Peyer's patch (tissue), 4 donors: ENCODE measurements around the gene ZNF184. TPM values are rescaled to one million over a fixed set of nuclear protein-coding genes. Genes with fewer than 3 reads are reported as not detected.

Source experiments
- DNase-seq, 3 donors: peaks; one replicate each; pipeline ENCODE4 v3.0.0-alpha.2; 2017 to 2019
- H3K27ac ChIP-seq, 4 donors: fragments of 200-600 bp; sonication (generic); one replicate each; pipeline ENCODE4 v1.5.1; 2016 to 2019
- H3K27me3 ChIP-seq, 2 donors: fragments of 200-600 bp; sonication (generic); one replicate each; pipeline ENCODE4 v1.5.1; 2019
- H3K36me3 ChIP-seq, 3 donors: fragments of 200-600 bp; sonication (generic); one replicate each; pipeline ENCODE4 v1.5.1; 2016 to 2019
- H3K4me1 ChIP-seq, 4 donors: fragments of 200-600 bp; sonication (generic); one replicate each; pipeline ENCODE4 v1.5.1; 2016 to 2019
- H3K4me3 ChIP-seq, 4 donors: fragments of 200-600 bp; sonication (generic); 1 replicate in 3 of 4; 2 replicates in 1 of 4; pipeline ENCODE4 v1.5.1; 2016 to 2019; ENCODE audit warnings: mild to moderate bottlenecking in 1 of 4
- H3K9me3 ChIP-seq, 4 donors: fragments of 200-600 bp; sonication (generic); one replicate each; pipeline ENCODE4 v1.5.1; 2016 to 2019; ENCODE audit warnings: mild to moderate bottlenecking in 1 of 4
- CTCF ChIP-seq, 6 experiments: fragments of 450-650 bp in 4 of 6; fragments of 200-600 bp in 2 of 6; sonication (generic) in 1 of 6; IDR thresholded peaks; one replicate each; pipeline ENCODE4 v1.5.1; 2017 to 2019; ENCODE audit warnings: antibody characterized with exemption in 6 of 6, mild to moderate bottlenecking in 3 of 6, moderate library complexity in 1 of 6
- POLR2A ChIP-seq, 2 donors: fragments of 450-650 bp; IDR thresholded peaks; one replicate each; pipeline ENCODE4 v1.5.1; 2017; ENCODE audit warnings: antibody characterized with exemption in 2 of 2, mild to moderate bottlenecking in 2 of 2, moderate library complexity in 2 of 2
- small RNA-seq, 2 donors: library from RNA; depleted of rRNA; stranded (forward); fragments of <200 nt; gene quantifications; one replicate each; pipeline ENCODE3, GENCODE V24; 2016
- total RNA-seq, 4 donors: library from RNA; depleted of rRNA; stranded (reverse); fragments of >200 nt; gene quantifications; one replicate each; pipeline ENCODE4 v1.1.0, GENCODE V29; 2016

ZNF184 gene
- total RNA-seq, 4 donors from 2014 or later = 4.9 to 6.8 (median 5.8) TPM

GRCh38 chr6:27414996-27415395, 57.9 kb downstream of the ZNF184 start:
- Histone ChIP-seq H3K4me3 (no peak overlapping the region), H3K36me3 (no peaks in the 10 kb centered on the region), H3K27me3 (no peaks in the 10 kb centered on the region), H3K4me1 (no peaks in the 10 kb centered on the region), H3K9me3 (no peaks in the 10 kb centered on the region), H3K27ac (no peak overlapping the region)
- no peak for DNase-seq
- TF ChIP-seq CTCF (IDR thresholded peaks at IDR 0.05) (no peak), POLR2A (IDR thresholded peaks at IDR 0.05) (no peak)

GRCh38 chr6:27414300-27414699, 58.6 kb downstream of the ZNF184 start:
- TF ChIP-seq CTCF (IDR thresholded peaks at IDR 0.05) (no peak), POLR2A (IDR thresholded peaks at IDR 0.05) (no peak)
- no peaks in the 10 kb centered on the region for H3K4me1 ChIP-seq
- no peak overlapping the region for H3K4me3 ChIP-seq
- H3K36me3 ChIP-seq = no peaks in the 10 kb centered on the region
- no peaks in the 10 kb centered on the region for H3K27me3 ChIP-seq
- H3K9me3 ChIP-seq = no peaks in the 10 kb centered on the region
- no peak for DNase-seq
- no peak overlapping the region for H3K27ac ChIP-seq

- H3K36me3 ChIP-seq = no peaks in the 10 kb centered on the region
- no peak overlapping the region for H3K4me3 ChIP-seq
- no peak overlapping the region for H3K27ac ChIP-seq
- no peaks in the 10 kb centered on the region for H3K27me3 ChIP-seq
- no peak for DNase-seq
- TF ChIP-seq CTCF (IDR thresholded peaks at IDR 0.05) (no peak), POLR2A (IDR thresholded peaks at IDR 0.05) (no peak)
- peaks cover 0 to 5% (median 2%) of the 10 kb centered on the region in 4 donors for H3K9me3 ChIP-seq
- H3K4me1 ChIP-seq = no peaks in the 10 kb centered on the region
Measured at GRCh38 chr6:27407153-27407814, 65.6 kb downstream of the ZNF184 start.

GRCh38 chr6:27406085-27406484, 66.8 kb downstream of the ZNF184 start:
- DNase-seq = no peak

GRCh38 chr6:27400877-27401642, 71.8 kb downstream of the ZNF184 start:
- Histone ChIP-seq H3K9me3 (peaks cover 0 to 18% (median 6%) of the 10 kb centered on the region in 4 donors), H3K27me3 (no peaks in the 10 kb centered on the region), H3K4me3 (no peak overlapping the region), H3K4me1 (no peaks in the 10 kb centered on the region), H3K27ac (no peak overlapping the region), H3K36me3 (no peaks in the 10 kb centered on the region)
- TF ChIP-seq POLR2A (IDR thresholded peaks at IDR 0.05) (no peak), CTCF (IDR thresholded peaks at IDR 0.05) (no peak)
- no peak for DNase-seq

More at GRCh38 chr6:27406085-27406484, 66.8 kb downstream of the ZNF184 start:
- Histone ChIP-seq H3K27ac (no peak overlapping the region), H3K36me3 (no peaks in the 10 kb centered on the region), H3K4me1 (no peaks in the 10 kb centered on the region), H3K4me3 (no peak overlapping the region), H3K27me3 (no peaks in the 10 kb centered on the region), H3K9me3 (peaks cover 0 to 7% (median 3%) of the 10 kb centered on the region in 4 donors)
- no peak for TF ChIP-seq CTCF (IDR thresholded peaks at IDR 0.05)
- TF ChIP-seq POLR2A (IDR thresholded peaks at IDR 0.05) = no peak

Small RNAs within 50 kb of the gene (small RNA-seq; reads per million reads assigned to genes)
- gene AL021918.1 = 0 reads per million in 2 donors
- gene AL021918.2 = 0 reads per million in 2 donors
- gene MCFD2P1 = 0 reads per million in 2 donors

Other genes with a start within 250 kb of the ZNF184 start
- 10 to 100 TPM in 3 of 4 donors, 1 to 10 TPM in 1; 5.0 to 37.1 (median 29.8) TPM for gene PRSS16, start 225.4 kb downstream of the ZNF184 start, total RNA-seq
- gene POM121L2, start 160.8 kb downstream of the ZNF184 start, total RNA-seq = not detected
- gene ZNF391, start 84.3 kb downstream of the ZNF184 start, total RNA-seq = 1 to 10 TPM in 2 of 4 donors, under 1 TPM in 2; 0.18 to 3.3 (median 0.77) TPM